ENCODE data around the gene TNNT3. TPM values are rescaled to one million over a fixed set of nuclear protein-coding genes. Genes with fewer than 3 reads are reported as not detected.

Gene TNNT3
- total and polyA plus RNA-seq, 8 donors: 0.24 to 6.6 (median 1.1) TPM

DNA sequence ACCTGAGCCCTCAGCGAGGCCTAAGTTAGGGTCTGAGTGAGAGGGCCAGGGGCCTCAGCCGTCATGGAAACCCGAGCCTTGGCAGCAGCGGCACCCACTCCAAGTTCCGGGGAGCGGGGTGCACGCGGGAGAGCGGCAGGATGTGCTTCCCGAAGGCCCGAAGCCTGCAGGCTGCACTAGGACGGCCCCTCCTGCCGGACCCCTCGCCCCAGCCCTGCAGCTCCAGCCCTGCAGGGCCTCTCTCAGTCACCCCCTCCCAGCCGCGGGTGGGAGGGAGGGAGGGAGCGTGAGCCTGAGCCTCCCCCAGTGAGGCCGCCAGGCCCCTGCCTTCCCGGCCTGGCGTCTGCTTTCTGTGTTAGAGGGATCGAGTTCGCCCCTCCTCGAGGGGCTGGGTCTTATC, 50.3 kb downstream of the TNNT3 start:
- Histone ChIP-seq H3K36me3 (no peaks in the 10 kb centered on the region), H3K9me3 (no peaks in the 10 kb centered on the region), H3K27ac (no peak overlapping the region), H3K27me3 (no peaks in the 10 kb centered on the region), H3K4me3 (no peak overlapping the region), H3K4me1 (no peaks in the 10 kb centered on the region)
- FAIRE-seq (no peak), DNase-seq (no peak), ATAC-seq (no peak)
- intact Hi-C loops (cut with DNase I): no loop called here
- WGBS, 2 donors: no CpG with 5 or more reads among the region's 23 CpGs
- TF ChIP-seq, protein P1, sequence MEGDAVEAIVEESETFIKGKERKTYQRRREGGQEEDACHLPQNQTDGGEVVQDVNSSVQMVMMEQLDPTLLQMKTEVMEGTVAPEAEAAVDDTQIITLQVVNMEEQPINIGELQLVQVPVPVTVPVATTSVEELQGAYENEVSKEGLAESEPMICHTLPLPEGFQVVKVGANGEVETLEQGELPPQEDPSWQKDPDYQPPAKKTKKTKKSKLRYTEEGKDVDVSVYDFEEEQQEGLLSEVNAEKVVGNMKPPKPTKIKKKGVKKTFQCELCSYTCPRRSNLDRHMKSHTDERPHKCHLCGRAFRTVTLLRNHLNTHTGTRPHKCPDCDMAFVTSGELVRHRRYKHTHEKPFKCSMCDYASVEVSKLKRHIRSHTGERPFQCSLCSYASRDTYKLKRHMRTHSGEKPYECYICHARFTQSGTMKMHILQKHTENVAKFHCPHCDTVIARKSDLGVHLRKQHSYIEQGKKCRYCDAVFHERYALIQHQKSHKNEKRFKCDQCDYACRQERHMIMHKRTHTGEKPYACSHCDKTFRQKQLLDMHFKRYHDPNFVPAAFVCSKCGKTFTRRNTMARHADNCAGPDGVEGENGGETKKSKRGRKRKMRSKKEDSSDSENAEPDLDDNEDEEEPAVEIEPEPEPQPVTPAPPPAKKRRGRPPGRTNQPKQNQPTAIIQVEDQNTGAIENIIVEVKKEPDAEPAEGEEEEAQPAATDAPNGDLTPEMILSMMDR (IDR thresholded peaks at IDR 0.05): no peak

DNA sequence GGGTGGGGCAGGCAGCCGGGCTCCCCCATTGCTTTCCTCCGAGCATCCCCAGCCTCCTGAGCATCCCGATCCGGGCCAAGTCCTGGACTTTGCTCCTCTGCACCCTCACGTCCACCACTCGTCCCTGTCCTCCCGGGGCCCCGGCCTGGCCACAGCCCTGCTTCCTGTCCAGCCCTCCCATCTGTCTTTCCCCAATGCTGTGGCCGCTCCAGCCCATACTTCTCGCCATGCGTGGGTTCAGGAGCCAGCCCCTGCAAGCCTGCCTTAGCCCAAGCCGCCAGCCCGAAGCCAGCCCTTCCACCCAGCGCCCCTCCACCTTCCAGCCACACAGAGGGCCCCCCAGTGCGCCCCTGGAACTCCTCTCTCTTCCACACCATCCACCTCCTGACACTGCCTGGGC, 51.5 kb downstream of the TNNT3 start:
- DNase-seq: peak in 3 of 6 donors; percentile 12 to 55 (median 40)
- Histone ChIP-seq H3K36me3 (no peaks in the 10 kb centered on the region), H3K27me3 (no peaks in the 10 kb centered on the region), H3K4me3 (no peak overlapping the region), H3K4me1 (no peaks in the 10 kb centered on the region), H3K9me3 (no peaks in the 10 kb centered on the region), H3K27ac (no peak overlapping the region)
- FAIRE-seq: no peak
- TF ChIP-seq, protein P1 (IDR thresholded peaks at IDR 0.05): no peak
- intact Hi-C loops (cut with DNase I): no loop called here
- no peak for ATAC-seq
- WGBS, 2 donors: 91 to 95% methylated on average over 8 to 9 of the region's 15 CpGs

GRCh38 chr11:1975185-1975584, 55.7 kb downstream of the TNNT3 start:
- Histone ChIP-seq H3K27me3 (no peaks in the 10 kb centered on the region), H3K4me1 (no peaks in the 10 kb centered on the region), H3K36me3 (no peaks in the 10 kb centered on the region), H3K9me3 (no peaks in the 10 kb centered on the region), H3K27ac (no peak overlapping the region), H3K4me3 (no peak overlapping the region)
- FAIRE-seq: no peak
- ATAC-seq: no peak
- TF ChIP-seq, protein P1 (IDR thresholded peaks at IDR 0.05): no peak
- no peak for DNase-seq
- intact Hi-C loops (cut with DNase I): no loop called here
- no CpG with 5 or more reads among the region's 13 CpGs for WGBS, 2 donors

GRCh38 chr11:1978720-1979473, 59.4 kb downstream of the TNNT3 start:
- Histone ChIP-seq H3K9me3 (no peaks in the 10 kb centered on the region), H3K4me1 (no peaks in the 10 kb centered on the region), H3K27ac (no peak overlapping the region), H3K27me3 (no peaks in the 10 kb centered on the region), H3K36me3 (no peaks in the 10 kb centered on the region), H3K4me3 (no peak overlapping the region)
- FAIRE-seq (no peak), ATAC-seq (no peak), DNase-seq (peak in 2 of 6 donors; percentile 15 to 23)
- TF ChIP-seq, protein P1 (IDR thresholded peaks at IDR 0.05): no peak
- 65% methylated on average over 8 of the region's 26 CpGs; no CpG with 5 or more reads in 1 of the 2 donors for WGBS, 2 donors
- intact Hi-C loops (cut with DNase I): no loop called here

- DNase-seq: peak in 2 of 6 donors; percentile 21
- FAIRE-seq: no peak
- TF ChIP-seq, protein P1 (IDR thresholded peaks at IDR 0.05): no peak
- no peak for ATAC-seq
- Histone ChIP-seq H3K27me3 (no peaks in the 10 kb centered on the region), H3K4me3 (no peak overlapping the region), H3K9me3 (no peaks in the 10 kb centered on the region), H3K36me3 (no peaks in the 10 kb centered on the region), H3K4me1 (no peaks in the 10 kb centered on the region), H3K27ac (no peak overlapping the region)
- intact Hi-C loops (cut with DNase I): no loop called here
- 79 to 90% methylated on average over 2 to 3 of the region's 11 CpGs for WGBS, 2 donors
Observed at GRCh38 chr11:1979607-1980006, 60.1 kb downstream of the TNNT3 start.

Data from pancreas (tissue), 10 donors.